Dendritic cell treated with granulocyte-macrophage colony-stimulating factor and Interleukin-4, amounts not matched to agents 40 ng/mL and 50 ng/mL, for 4 days (primary cell): Measurements from ENCODE around the gene NUP50.

ENCODE experiments used
- H3K27ac Mint-ChIP-seq: one replicate; pipeline ENCODE4 v1.8.0; 2022; ENCODE audit warnings: mild to moderate bottlenecking, mixed read lengths
- H3K27me3 Mint-ChIP-seq: one replicate; pipeline ENCODE4 v1.8.0; 2022; ENCODE audit warnings: mild to moderate bottlenecking, mixed read lengths
- H3K36me3 Mint-ChIP-seq: one replicate; pipeline ENCODE4 v1.8.0; 2022; ENCODE audit warnings: low read depth, mixed read lengths
- H3K4me1 Mint-ChIP-seq: one replicate; pipeline ENCODE4 v1.8.0; 2022; ENCODE audit warnings: low read depth, mixed read lengths
- H3K4me3 Mint-ChIP-seq: one replicate; pipeline ENCODE4 v1.8.0; 2022; ENCODE audit warnings: mild to moderate bottlenecking, moderate library complexity, mixed read lengths
- H3K9me3 Mint-ChIP-seq: one replicate; pipeline ENCODE4 v1.8.0; 2022; ENCODE audit warnings: mixed read lengths
- intact Hi-C: fragments of 100-400 bp; cut with micrococcal nuclease; formaldehyde crosslinking; loops from one replicate; pipeline ENCODE4 v1.15.0; 2022

NUP50 gene

GRCh38 chr22:45194686-45195085 lies 31.0 kb downstream of the NUP50 start:
- Mint-ChIP-seq H3K4me1 (no peaks in the 10 kb centered on the region), H3K27me3 (no peaks in the 10 kb centered on the region), H3K4me3 (no peak overlapping the region), H3K9me3 (no peaks in the 10 kb centered on the region), H3K36me3 (peaks cover 98% of the 10 kb centered on the region), H3K27ac (no peak overlapping the region)
- intact Hi-C loops: no loop called here

DNA sequence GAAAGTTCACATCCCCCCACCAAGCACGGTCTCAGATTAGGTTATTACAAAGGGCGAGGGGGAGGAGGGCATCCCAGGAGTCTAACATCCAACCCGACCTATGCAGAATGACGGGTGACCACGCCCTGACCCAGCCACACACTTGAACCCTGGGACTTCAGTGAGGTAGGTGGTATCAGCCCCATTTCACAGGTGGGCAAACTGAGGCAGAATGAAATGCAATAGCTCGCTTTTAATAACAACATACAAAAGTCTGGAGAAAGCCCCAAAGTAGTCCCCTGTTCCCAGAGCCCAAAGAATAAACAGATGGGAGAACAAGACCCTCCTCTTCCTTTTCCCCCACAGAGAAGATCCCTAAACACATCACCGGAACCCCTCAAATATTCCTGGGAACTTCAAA lies 31.9 kb downstream of the NUP50 start:
- peaks cover 98% of the 10 kb centered on the region for H3K36me3 Mint-ChIP-seq

DNA sequence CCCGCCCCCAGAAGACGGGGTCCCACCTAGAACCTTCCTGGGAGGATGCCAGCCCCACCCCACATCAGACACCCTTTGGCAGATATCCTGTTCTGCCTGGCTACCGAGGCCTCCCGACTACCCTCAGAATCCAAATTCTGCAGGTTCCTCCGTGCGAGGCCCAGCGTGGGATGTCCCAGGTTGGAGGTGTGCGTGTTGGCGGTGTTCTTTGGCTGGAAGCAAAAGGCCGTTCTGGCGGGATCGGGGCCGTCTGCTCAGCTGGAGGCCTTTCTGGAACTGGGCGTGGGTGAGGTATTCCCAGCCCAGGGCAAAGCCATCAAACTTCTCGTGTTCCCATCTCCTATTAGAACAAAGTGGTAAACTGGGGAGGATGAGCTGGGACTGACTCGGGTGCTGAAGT lies 32.6 kb downstream of the NUP50 start:
- H3K27ac Mint-ChIP-seq: no peak overlapping the region
- intact Hi-C loops: no loop called here
- no peaks in the 10 kb centered on the region for H3K27me3 Mint-ChIP-seq
- no peaks in the 10 kb centered on the region for H3K4me1 Mint-ChIP-seq
- peaks cover 98% of the 10 kb centered on the region for H3K36me3 Mint-ChIP-seq
- no peaks in the 10 kb centered on the region for H3K9me3 Mint-ChIP-seq
- no peak overlapping the region for H3K4me3 Mint-ChIP-seq

More for the DNA sequence above, 31.9 kb downstream of the NUP50 start:
- Mint-ChIP-seq H3K4me3 (no peak overlapping the region), H3K27ac (no peak overlapping the region), H3K27me3 (no peaks in the 10 kb centered on the region), H3K9me3 (no peaks in the 10 kb centered on the region), H3K4me1 (no peaks in the 10 kb centered on the region)
- intact Hi-C loops: no loop called here

DNA sequence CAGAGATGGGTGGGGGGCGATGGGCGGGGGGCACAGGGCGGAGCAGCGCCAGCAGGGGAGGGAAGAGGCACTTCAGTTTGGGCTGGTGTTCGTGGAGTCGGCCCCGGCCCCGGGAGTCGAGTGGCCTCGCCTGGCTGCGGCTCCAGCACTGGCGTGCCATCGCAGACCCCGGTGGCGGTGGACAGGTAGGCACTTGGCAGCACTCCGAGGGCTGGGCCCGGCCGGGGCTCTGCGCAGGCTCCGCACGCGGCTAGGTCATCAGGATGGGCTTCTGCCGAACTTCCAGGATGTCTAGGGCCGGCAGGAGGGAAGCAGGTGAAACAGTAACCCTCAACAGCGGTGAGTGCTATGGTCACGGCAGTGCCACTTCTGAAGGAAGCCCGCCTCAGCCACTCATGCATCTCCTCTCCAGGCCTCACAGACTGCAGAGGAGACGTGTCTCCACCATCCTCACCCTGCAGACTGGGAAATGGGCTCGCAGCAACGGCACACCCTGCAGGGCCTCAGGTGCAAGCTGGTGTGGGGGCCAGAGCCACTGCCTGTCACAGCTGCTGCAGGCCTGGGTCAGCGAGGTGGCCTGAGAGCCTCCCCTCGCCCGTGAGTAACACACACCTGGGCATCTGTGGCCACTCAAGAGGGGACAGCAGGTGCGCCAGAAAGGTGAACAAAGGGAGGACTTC lies 33.3 kb downstream of the NUP50 start:
- intact Hi-C loops: no loop called here
- no peaks in the 10 kb centered on the region for H3K9me3 Mint-ChIP-seq
- H3K4me1 Mint-ChIP-seq: no peaks in the 10 kb centered on the region
- H3K27me3 Mint-ChIP-seq: no peaks in the 10 kb centered on the region
- H3K4me3 Mint-ChIP-seq: no peak overlapping the region
- H3K27ac Mint-ChIP-seq: no peak overlapping the region
- H3K36me3 Mint-ChIP-seq: peaks cover 98% of the 10 kb centered on the region

- Mint-ChIP-seq H3K27me3 (no peaks in the 10 kb centered on the region), H3K9me3 (no peaks in the 10 kb centered on the region)
Observed at GRCh38 chr22:45197606-45198462, 34.1 kb downstream of the NUP50 start.

GRCh38 chr22:45198463-45198795 lies 34.7 kb downstream of the NUP50 start:
- H3K9me3 Mint-ChIP-seq: no peaks in the 10 kb centered on the region
- intact Hi-C loops: no loop called here
- H3K4me3 Mint-ChIP-seq: no peak overlapping the region
- peak overlapping the region; percentile 6 for H3K27ac Mint-ChIP-seq
- H3K27me3 Mint-ChIP-seq: no peaks in the 10 kb centered on the region
- no peaks in the 10 kb centered on the region for H3K4me1 Mint-ChIP-seq
- peaks cover 98% of the 10 kb centered on the region for H3K36me3 Mint-ChIP-seq

More at GRCh38 chr22:45197606-45198462, 34.1 kb downstream of the NUP50 start:
- no peaks in the 10 kb centered on the region for H3K4me1 Mint-ChIP-seq
- intact Hi-C loops: no loop called here
- H3K4me3 Mint-ChIP-seq: no peak overlapping the region
- H3K27ac Mint-ChIP-seq: peak overlapping the region; percentile 6
- H3K36me3 Mint-ChIP-seq: peaks cover 98% of the 10 kb centered on the region

GRCh38 chr22:45199723-45200122 lies 36.0 kb downstream of the NUP50 start:
- peaks cover 100% of the 10 kb centered on the region for H3K36me3 Mint-ChIP-seq
- H3K4me1 Mint-ChIP-seq: peaks cover 8% of the 10 kb centered on the region
- intact Hi-C loops: no loop called here
- no peak overlapping the region for H3K27ac Mint-ChIP-seq
- H3K27me3 Mint-ChIP-seq: no peaks in the 10 kb centered on the region
- H3K9me3 Mint-ChIP-seq: no peaks in the 10 kb centered on the region
- H3K4me3 Mint-ChIP-seq: no peak overlapping the region

GRCh38 chr22:45200230-45200629 lies 36.5 kb downstream of the NUP50 start:
- peak overlapping the region; percentile 28 for H3K27ac Mint-ChIP-seq
- no peak overlapping the region for H3K4me3 Mint-ChIP-seq
- H3K4me1 Mint-ChIP-seq: peaks cover 8% of the 10 kb centered on the region

DNA sequence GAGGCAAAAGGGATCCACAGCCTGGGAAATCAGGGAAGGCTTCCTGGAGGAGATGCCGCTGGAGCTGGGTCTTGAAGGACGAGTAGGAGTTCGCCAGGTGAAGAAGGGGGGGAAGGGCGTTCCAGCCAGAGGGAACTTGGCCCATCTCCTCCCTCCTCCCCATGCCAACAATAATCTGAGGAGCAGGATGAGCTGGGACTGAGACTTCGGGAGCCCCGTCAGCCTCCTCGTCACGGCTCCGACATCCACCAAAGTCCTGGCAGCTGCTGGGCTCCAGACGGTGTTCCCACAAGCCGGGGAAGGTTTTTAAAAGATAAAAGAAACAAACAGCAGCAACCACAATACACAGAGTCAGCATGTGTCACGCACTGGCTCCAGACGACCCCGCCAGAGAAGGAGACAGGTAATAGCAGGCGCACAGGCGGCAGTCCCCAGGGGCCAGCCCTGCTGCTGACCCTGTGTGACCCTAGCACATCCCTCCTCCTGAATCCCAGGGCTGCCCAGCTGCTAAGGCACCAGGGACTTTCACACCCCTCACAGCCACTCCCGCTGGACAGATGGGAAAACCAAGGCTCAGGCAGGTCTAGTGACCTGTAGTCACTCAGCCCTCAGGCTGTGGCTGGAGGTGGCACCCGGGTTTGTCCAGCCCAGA lies 37.3 kb downstream of the NUP50 start:
- Mint-ChIP-seq H3K4me1 (peaks cover 13% of the 10 kb centered on the region), H3K27ac (peak overlapping the region; percentile 28), H3K36me3 (peaks cover 100% of the 10 kb centered on the region), H3K9me3 (no peaks in the 10 kb centered on the region), H3K4me3 (no peak overlapping the region), H3K27me3 (no peaks in the 10 kb centered on the region)
- intact Hi-C loops: no loop called here

More at GRCh38 chr22:45200230-45200629, 36.5 kb downstream of the NUP50 start:
- intact Hi-C loops: no loop called here
- H3K27me3 Mint-ChIP-seq: no peaks in the 10 kb centered on the region
- H3K36me3 Mint-ChIP-seq: peaks cover 100% of the 10 kb centered on the region
- no peaks in the 10 kb centered on the region for H3K9me3 Mint-ChIP-seq

GRCh38 chr22:45201678-45202332 lies 38.1 kb downstream of the NUP50 start:
- H3K4me1 Mint-ChIP-seq: peaks cover 15% of the 10 kb centered on the region
- no peak overlapping the region for H3K4me3 Mint-ChIP-seq
- no peak overlapping the region for H3K27ac Mint-ChIP-seq
- no peaks in the 10 kb centered on the region for H3K9me3 Mint-ChIP-seq
- intact Hi-C loops: no loop called here
- peaks cover 100% of the 10 kb centered on the region for H3K36me3 Mint-ChIP-seq
- no peaks in the 10 kb centered on the region for H3K27me3 Mint-ChIP-seq

- intact Hi-C loops: no loop called here
- H3K4me1 Mint-ChIP-seq: peaks cover 15% of the 10 kb centered on the region
- H3K27me3 Mint-ChIP-seq: no peaks in the 10 kb centered on the region
- H3K9me3 Mint-ChIP-seq: no peaks in the 10 kb centered on the region
- no peak overlapping the region for H3K27ac Mint-ChIP-seq
- no peak overlapping the region for H3K4me3 Mint-ChIP-seq
- peaks cover 97% of the 10 kb centered on the region for H3K36me3 Mint-ChIP-seq
Observed at GRCh38 chr22:45202333-45203149, 38.8 kb downstream of the NUP50 start.

DNA sequence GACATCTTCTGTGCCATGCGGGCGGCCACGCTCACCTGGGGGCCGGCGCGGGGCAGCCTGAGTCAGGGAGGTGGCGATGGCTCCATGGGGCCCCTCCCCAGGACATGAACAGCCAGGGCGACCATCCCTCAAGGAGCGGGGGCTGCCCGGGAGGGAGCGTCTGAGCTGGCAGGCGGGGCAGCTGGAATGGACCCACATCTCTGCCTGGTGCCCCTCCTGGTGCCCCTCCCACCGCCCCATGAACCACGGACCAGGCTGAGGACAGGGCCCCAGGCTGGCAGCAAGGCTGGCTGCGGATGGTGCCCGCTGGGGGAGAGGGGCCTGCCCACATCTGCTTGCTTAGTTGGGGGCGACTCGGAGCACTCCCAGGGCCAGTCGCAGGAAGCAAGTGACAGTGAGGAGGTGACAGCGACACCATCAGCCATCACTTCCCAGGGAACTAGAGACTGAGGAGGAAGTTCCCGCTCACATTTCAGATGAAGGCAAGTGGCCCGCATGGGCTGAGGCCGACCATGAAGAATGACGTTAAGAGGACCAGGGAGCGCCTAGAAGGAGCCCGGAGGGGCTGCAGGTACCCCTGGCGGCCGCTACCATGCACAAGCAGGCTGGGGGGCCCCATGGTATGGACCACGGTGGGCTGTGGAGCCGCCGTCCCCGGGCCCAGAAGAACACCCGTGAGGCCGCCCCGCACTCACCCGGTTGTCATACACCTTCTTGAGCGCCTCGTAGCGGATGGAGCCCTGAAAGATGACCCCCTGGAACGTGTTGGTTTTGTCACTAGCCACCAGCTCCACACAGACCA lies 39.6 kb downstream of the NUP50 start:
- no peaks in the 10 kb centered on the region for H3K9me3 Mint-ChIP-seq
- intact Hi-C loops: no loop called here
- peaks cover 18% of the 10 kb centered on the region for H3K4me1 Mint-ChIP-seq
- H3K27me3 Mint-ChIP-seq: no peaks in the 10 kb centered on the region
- peak overlapping the region; percentile 16 for H3K27ac Mint-ChIP-seq
- H3K36me3 Mint-ChIP-seq: peaks cover 97% of the 10 kb centered on the region
- H3K4me3 Mint-ChIP-seq: no peak overlapping the region
